K562 (cell line): ENCODE data around the gene MXRA7. TPM values are rescaled to one million over a fixed set of nuclear protein-coding genes. Genes with fewer than 3 reads are reported as not detected.

Experiments used
- NR1H2 ChIP-seq: sonication (generic); formaldehyde crosslinking; IDR thresholded peaks from 2 replicates; pipeline ENCODE4 v1.4.0; 2020; ENCODE audit warnings: mild to moderate bottlenecking, missing genetic modification reagents
- ZNF165 ChIP-seq: fragments of 250-450 bp; sonication (Bioruptor Pico); IDR thresholded peaks from 2 replicates; pipeline ENCODE4 v1.4.0; 2020; ENCODE audit warnings: borderline replicate concordance
- ZNF197 ChIP-seq: fragments of 200-800 bp; sonication (Bioruptor generic); IDR thresholded peaks from 2 replicates; pipeline ENCODE4 v1.6.1; 2016; ENCODE audit warnings: low read depth, missing genetic modification characterization, missing compliant biosample characterization
- ZNF224 ChIP-seq: sonication (generic); formaldehyde crosslinking; IDR thresholded peaks from 2 replicates; pipeline ENCODE4 v1.8.0; 2022; ENCODE audit warnings: mild to moderate bottlenecking, missing genetic modification reagents
- polyA plus RNA-seq, 8 experiments: library from polyadenylated mRNA; depleted of rRNA in 4 of 8; stranded (reverse) in 5 of 8; unstranded in 3 of 8; fragments of >200 nt; fragmentation: Nextera tagmentation in 2 of 8; fragmentation: Illumina TruSeq in 1 of 8; extraction: Ambion mirVana in 2 of 8; extraction: Trizol in 1 of 8; gene quantifications; 2 replicates each; pipeline versions ENCODE4 v1.2.1 to v1.2.3, GENCODE V29; 2011 to 2014; ENCODE audit warnings: inconsistent platforms in 1 of 8, missing spikeins in 1 of 8
- total RNA-seq, 7 experiments: library from RNA; depleted of rRNA in 6 of 7; stranded (reverse); fragments of >200 nt in 6 of 7; fragmentation: Illumina TruSeq in 2 of 7; extraction: Trizol in 2 of 7; gene quantifications; 2 replicates each; pipeline versions ENCODE4 v1.2.1 to v1.2.3, GENCODE V29; 2011 to 2021; ENCODE audit warnings: low replicate concordance in 1 of 7
- TF ChIP-seq, protein P1 (sequence below): fragments of 200-600 bp; sonication (generic); IDR thresholded peaks from one replicate; pipeline ENCODE4 v1.6.1; 2012; ENCODE audit warnings: mild to moderate bottlenecking, low read depth, low read length, inconsistent platforms
- TF ChIP-seq, protein P2 (sequence below): fragments of 250-450 bp; sonication (Bioruptor Pico); IDR thresholded peaks from 2 replicates; pipeline ENCODE4 v1.4.0; 2020; ENCODE audit warnings: borderline replicate concordance
- TF ChIP-seq, protein P3 (sequence below), 3 experiments: fragments of 200-800 bp in 1 of 3; fragments of 250-450 bp in 1 of 3; fragments of 450-650 bp in 1 of 3; sonication (Bioruptor Pico) in 1 of 3; sonication (Bioruptor generic) in 1 of 3; formaldehyde crosslinking in 1 of 3; IDR thresholded peaks; 2 replicates each; pipeline versions ENCODE4 v1.6.1 to v1.8.0; 2016 to 2022; ENCODE audit warnings: mild to moderate bottlenecking in 2 of 3, missing genetic modification characterization in 2 of 3, missing compliant biosample characterization in 1 of 3, moderate library complexity in 1 of 3

Gene MXRA7
- total and polyA plus RNA-seq, 9 of the 15 experiments (the other 6 are each of a cell fraction or from before 2014, with no cell fraction given), result 2.6 to 38.4 (median 14.3) TPM

DNA sequence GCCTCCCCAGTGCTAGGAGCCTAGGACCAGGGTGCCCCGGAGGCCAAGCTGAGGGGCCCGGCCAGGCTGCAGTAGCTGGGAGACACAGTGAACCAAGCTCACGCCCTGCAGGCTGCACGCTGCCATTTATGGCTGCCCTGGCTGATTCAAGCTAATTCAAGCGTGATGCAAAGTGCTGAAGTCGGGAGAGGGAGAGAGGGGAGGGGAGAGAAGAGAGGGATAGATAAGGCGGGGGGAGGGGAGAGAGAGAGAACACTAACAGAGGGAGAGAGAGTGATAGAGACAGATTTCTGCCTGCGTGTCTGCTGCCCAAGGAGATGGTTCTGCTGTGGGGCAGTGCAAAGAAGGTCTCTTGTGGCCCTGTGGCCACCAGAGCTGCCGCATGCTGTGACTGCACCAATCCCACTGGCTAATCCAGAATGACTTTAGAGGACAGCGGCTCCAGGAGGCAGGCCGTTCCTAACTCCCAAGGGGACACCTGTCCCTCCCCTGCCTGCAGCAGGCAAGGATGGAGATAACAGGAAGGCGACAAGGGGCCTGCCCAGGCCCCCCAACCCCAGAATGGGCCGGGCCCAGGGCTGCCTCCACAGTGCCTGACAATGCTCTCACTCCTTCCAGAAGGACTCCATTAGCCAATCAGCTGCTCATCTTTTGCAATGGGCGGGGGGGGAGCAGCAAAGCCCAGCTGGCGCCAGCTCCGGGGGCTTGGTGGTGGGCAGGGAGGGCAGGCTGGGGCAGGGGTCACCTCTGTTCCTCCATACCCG is 12.9 kb downstream of the MXRA7 start (continued):
- TF ChIP-seq, protein P1, sequence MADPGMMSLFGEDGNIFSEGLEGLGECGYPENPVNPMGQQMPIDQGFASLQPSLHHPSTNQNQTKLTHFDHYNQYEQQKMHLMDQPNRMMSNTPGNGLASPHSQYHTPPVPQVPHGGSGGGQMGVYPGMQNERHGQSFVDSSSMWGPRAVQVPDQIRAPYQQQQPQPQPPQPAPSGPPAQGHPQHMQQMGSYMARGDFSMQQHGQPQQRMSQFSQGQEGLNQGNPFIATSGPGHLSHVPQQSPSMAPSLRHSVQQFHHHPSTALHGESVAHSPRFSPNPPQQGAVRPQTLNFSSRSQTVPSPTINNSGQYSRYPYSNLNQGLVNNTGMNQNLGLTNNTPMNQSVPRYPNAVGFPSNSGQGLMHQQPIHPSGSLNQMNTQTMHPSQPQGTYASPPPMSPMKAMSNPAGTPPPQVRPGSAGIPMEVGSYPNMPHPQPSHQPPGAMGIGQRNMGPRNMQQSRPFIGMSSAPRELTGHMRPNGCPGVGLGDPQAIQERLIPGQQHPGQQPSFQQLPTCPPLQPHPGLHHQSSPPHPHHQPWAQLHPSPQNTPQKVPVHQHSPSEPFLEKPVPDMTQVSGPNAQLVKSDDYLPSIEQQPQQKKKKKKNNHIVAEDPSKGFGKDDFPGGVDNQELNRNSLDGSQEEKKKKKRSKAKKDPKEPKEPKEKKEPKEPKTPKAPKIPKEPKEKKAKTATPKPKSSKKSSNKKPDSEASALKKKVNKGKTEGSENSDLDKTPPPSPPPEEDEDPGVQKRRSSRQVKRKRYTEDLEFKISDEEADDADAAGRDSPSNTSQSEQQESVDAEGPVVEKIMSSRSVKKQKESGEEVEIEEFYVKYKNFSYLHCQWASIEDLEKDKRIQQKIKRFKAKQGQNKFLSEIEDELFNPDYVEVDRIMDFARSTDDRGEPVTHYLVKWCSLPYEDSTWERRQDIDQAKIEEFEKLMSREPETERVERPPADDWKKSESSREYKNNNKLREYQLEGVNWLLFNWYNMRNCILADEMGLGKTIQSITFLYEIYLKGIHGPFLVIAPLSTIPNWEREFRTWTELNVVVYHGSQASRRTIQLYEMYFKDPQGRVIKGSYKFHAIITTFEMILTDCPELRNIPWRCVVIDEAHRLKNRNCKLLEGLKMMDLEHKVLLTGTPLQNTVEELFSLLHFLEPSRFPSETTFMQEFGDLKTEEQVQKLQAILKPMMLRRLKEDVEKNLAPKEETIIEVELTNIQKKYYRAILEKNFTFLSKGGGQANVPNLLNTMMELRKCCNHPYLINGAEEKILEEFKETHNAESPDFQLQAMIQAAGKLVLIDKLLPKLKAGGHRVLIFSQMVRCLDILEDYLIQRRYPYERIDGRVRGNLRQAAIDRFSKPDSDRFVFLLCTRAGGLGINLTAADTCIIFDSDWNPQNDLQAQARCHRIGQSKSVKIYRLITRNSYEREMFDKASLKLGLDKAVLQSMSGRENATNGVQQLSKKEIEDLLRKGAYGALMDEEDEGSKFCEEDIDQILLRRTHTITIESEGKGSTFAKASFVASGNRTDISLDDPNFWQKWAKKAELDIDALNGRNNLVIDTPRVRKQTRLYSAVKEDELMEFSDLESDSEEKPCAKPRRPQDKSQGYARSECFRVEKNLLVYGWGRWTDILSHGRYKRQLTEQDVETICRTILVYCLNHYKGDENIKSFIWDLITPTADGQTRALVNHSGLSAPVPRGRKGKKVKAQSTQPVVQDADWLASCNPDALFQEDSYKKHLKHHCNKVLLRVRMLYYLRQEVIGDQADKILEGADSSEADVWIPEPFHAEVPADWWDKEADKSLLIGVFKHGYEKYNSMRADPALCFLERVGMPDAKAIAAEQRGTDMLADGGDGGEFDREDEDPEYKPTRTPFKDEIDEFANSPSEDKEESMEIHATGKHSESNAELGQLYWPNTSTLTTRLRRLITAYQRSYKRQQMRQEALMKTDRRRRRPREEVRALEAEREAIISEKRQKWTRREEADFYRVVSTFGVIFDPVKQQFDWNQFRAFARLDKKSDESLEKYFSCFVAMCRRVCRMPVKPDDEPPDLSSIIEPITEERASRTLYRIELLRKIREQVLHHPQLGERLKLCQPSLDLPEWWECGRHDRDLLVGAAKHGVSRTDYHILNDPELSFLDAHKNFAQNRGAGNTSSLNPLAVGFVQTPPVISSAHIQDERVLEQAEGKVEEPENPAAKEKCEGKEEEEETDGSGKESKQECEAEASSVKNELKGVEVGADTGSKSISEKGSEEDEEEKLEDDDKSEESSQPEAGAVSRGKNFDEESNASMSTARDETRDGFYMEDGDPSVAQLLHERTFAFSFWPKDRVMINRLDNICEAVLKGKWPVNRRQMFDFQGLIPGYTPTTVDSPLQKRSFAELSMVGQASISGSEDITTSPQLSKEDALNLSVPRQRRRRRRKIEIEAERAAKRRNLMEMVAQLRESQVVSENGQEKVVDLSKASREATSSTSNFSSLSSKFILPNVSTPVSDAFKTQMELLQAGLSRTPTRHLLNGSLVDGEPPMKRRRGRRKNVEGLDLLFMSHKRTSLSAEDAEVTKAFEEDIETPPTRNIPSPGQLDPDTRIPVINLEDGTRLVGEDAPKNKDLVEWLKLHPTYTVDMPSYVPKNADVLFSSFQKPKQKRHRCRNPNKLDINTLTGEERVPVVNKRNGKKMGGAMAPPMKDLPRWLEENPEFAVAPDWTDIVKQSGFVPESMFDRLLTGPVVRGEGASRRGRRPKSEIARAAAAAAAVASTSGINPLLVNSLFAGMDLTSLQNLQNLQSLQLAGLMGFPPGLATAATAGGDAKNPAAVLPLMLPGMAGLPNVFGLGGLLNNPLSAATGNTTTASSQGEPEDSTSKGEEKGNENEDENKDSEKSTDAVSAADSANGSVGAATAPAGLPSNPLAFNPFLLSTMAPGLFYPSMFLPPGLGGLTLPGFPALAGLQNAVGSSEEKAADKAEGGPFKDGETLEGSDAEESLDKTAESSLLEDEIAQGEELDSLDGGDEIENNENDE, result no peak
- TF ChIP-seq ZNF165 (CRISPR knock-in tag) (no peak), NR1H2 (CRISPR knock-in tag) (no peak), ZNF224 (CRISPR knock-in tag) (no peak), ZNF197 (no peak)
- TF ChIP-seq, protein P2, sequence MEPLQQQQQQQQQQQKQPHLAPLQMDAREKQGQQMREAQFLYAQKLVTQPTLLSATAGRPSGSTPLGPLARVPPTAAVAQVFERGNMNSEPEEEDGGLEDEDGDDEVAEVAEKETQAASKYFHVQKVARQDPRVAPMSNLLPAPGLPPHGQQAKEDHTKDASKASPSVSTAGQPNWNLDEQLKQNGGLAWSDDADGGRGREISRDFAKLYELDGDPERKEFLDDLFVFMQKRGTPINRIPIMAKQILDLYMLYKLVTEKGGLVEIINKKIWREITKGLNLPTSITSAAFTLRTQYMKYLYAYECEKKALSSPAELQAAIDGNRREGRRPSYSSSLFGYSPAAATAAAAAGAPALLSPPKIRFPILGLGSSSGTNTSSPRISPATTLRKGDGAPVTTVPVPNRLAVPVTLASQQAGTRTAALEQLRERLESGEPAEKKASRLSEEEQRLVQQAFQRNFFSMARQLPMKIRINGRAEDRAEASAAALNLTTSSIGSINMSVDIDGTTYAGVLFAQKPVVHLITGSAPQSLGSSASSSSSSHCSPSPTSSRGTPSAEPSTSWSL (CRISPR knock-in tag), result no peak
- TF ChIP-seq, protein P3, sequence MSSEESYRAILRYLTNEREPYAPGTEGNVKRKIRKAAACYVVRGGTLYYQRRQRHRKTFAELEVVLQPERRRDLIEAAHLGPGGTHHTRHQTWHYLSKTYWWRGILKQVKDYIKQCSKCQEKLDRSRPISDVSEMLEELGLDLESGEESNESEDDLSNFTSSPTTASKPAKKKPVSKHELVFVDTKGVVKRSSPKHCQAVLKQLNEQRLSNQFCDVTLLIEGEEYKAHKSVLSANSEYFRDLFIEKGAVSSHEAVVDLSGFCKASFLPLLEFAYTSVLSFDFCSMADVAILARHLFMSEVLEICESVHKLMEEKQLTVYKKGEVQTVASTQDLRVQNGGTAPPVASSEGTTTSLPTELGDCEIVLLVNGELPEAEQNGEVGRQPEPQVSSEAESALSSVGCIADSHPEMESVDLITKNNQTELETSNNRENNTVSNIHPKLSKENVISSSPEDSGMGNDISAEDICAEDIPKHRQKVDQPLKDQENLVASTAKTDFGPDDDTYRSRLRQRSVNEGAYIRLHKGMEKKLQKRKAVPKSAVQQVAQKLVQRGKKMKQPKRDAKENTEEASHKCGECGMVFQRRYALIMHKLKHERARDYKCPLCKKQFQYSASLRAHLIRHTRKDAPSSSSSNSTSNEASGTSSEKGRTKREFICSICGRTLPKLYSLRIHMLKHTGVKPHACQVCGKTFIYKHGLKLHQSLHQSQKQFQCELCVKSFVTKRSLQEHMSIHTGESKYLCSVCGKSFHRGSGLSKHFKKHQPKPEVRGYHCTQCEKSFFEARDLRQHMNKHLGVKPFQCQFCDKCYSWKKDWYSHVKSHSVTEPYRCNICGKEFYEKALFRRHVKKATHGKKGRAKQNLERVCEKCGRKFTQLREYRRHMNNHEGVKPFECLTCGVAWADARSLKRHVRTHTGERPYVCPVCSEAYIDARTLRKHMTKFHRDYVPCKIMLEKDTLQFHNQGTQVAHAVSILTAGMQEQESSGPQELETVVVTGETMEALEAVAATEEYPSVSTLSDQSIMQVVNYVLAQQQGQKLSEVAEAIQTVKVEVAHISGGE (CRISPR knock-in tag; IDR thresholded peaks at IDR 0.05), result no peak
